OCI-LY7 (cell line): ENCODE data around the gene KCNJ9. TPM values are rescaled to one million over a fixed set of nuclear protein-coding genes. Genes with fewer than 3 reads are reported as not detected.

ENCODE experiments used
- BruUV-seq: library from RNA; stranded (reverse); fragments of 400-500 nt; replicated peaks from 2 replicates; lab custom pipeline; 2021; lab: Mats Ljungman, UMichigan
- CTCF ChIA-PET: fragments of 300-600 bp; sonication (Branson Sonifier 250); formaldehyde crosslinking; loops from one replicate; lab custom pipeline; 2022; ENCODE audit warnings: antibody characterized with exemption; ENCODE audit not compliant: unreplicated experiment; lab: Charles Lee
- POLR2A ChIA-PET: fragments of 300-600 bp; sonication (Branson Sonifier 250); formaldehyde crosslinking; loops from one replicate; lab custom pipeline; 2022; ENCODE audit warnings: antibody characterized with exemption; lab: Charles Lee
- DNase-seq: peaks from one replicate; pipeline ENCODE4 v3.0.0-alpha.2; 2015; ENCODE audit warnings: low spot score
- H2AFZ ChIP-seq: fragments of 200-600 bp; sonication (generic), shearing (Covaris generic); 2 replicates; pipeline ENCODE4 v1.6.1; 2014; ENCODE audit warnings: mild to moderate bottlenecking, antibody characterized with exemption, low read length, moderate library complexity
- H3K27ac ChIP-seq: fragments of 200-600 bp; sonication (generic); 2 replicates; pipeline ENCODE4 v1.5.1; 2014; ENCODE audit warnings: mixed run types, low read depth, mild to moderate bottlenecking, moderate library complexity, low read length, inconsistent platforms; ENCODE audit not compliant: poor library complexity, severe bottlenecking
- H3K36me3 ChIP-seq: fragments of 200-600 bp; sonication (generic); 2 replicates; pipeline ENCODE4 v1.6.1; 2014; ENCODE audit warnings: mild to moderate bottlenecking, antibody characterized with exemption, low read length, moderate library complexity, mixed read lengths; ENCODE audit not compliant: insufficient read depth
- H3K4me1 ChIP-seq: fragments of 200-600 bp; sonication (generic); 2 replicates; pipeline ENCODE4 v1.5.1; 2014; ENCODE audit warnings: mild to moderate bottlenecking, low read length; ENCODE audit not compliant: insufficient read depth, poor library complexity, severe bottlenecking
- H3K4me2 ChIP-seq: fragments of 200-600 bp; sonication (generic); 2 replicates; pipeline ENCODE4 v1.6.1; 2014; ENCODE audit warnings: mild to moderate bottlenecking, low read length
- H3K4me3 ChIP-seq: fragments of 200-600 bp; sonication (generic); 2 replicates; pipeline ENCODE4 v1.5.1; 2014; ENCODE audit warnings: mild to moderate bottlenecking, low read depth, low read length; ENCODE audit not compliant: poor library complexity, severe bottlenecking
- H3K79me2 ChIP-seq: fragments of 200-600 bp; sonication (generic); 2 replicates; pipeline ENCODE4 v1.6.1; 2016; ENCODE audit warnings: low read depth, mild to moderate bottlenecking, low read length, moderate library complexity, mixed read lengths; ENCODE audit not compliant: insufficient read depth
- H3K9me2 ChIP-seq: fragments of 200-600 bp; sonication (generic); 2 replicates; pipeline ENCODE4 v1.6.1; 2016; ENCODE audit warnings: mild to moderate bottlenecking, low read length, mixed read lengths; ENCODE audit not compliant: insufficient read depth
- H3K9me3 ChIP-seq: fragments of 200-600 bp; sonication (generic); 2 replicates; pipeline ENCODE4 v1.6.1; 2014; ENCODE audit warnings: mild to moderate bottlenecking, mixed run types, low read length, mixed read lengths
- H4K20me1 ChIP-seq: fragments of 200-600 bp; sonication (generic); 2 replicates; pipeline ENCODE4 v1.6.1; 2014; ENCODE audit warnings: mild to moderate bottlenecking, antibody characterized with exemption, low read length, moderate library complexity, mixed read lengths; ENCODE audit not compliant: insufficient read depth
- EZH2phosphoT487 ChIP-seq: fragments of 200-600 bp; sonication (generic); IDR thresholded peaks from 2 replicates; pipeline ENCODE4 v1.6.1; 2018; ENCODE audit warnings: low read depth, borderline replicate concordance, mild to moderate bottlenecking, mixed run types, antibody characterized with exemption, low read length, moderate library complexity, mixed read lengths
- intact Hi-C: fragments of 100-400 bp; cut with micrococcal nuclease; formaldehyde crosslinking; loops from one replicate; pipeline ENCODE4 v1.10.0; 2022; ENCODE audit not compliant: unreplicated experiment
- total RNA-seq, 2 experiments: library from RNA; depleted of rRNA in 1 of 2; stranded (reverse); fragments of >200 nt in 1 of 2; shearing (Covaris generic) in 1 of 2; gene quantifications; 2 replicates each; pipeline ENCODE4 v1.2.3, GENCODE V29; 2014 to 2022
- TF ChIP-seq, protein P1 (sequence below): fragments of 200-600 bp; sonication (generic); conservative IDR thresholded peaks from 2 replicates; pipeline ENCODE4 v1.5.1; 2014; ENCODE audit warnings: mild to moderate bottlenecking, antibody characterized with exemption, low read length, moderate library complexity, mixed read lengths

KCNJ9 gene
- total RNA-seq, 2 experiments from 2014 or later = not detected

DNA sequence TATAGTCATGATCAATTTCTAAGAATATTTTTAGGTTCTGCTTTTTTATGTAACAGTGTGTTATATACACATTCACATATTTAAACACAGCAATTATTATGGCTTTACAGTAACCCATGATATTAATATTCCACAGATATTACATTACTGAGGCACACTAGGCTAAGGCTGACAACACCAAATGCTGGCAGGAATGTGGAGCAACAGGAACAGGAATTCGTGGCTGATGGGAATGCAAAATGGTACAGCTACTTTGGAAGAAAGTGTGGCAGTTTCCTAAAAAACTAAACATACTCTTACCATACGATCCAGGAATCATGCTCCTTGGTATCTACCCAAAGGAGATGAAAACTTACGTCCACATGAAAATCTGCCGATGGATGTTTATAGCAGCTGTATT is 1.9 kb upstream of the KCNJ9 start:
- BruUV-seq = no TSS peak
- H3K36me3 ChIP-seq = peaks cover 5% of the 10 kb centered on the region
- H3K27ac ChIP-seq = no peak overlapping the region
- no peaks in the 10 kb centered on the region for H3K9me3 ChIP-seq
- no peaks in the 10 kb centered on the region for H3K4me1 ChIP-seq
- H3K9me2 ChIP-seq = no peaks in the 10 kb centered on the region
- ChIA-PET POLR2A (interaction anchor here (1.2 to 2.5 kb wide), 2 partner anchors 19 to 28 kb away, joined by 3 to 7 read pairs; partner anchors contain the start of gene IGSF8), CTCF (interaction anchor here (1.4 to 3.4 kb wide), 3 partner anchors 10 to 33 kb away, joined by 5 to 19 read pairs (median 6); partner anchors contain the start of gene KCNJ10)
- no peak for DNase-seq
- no peaks in the 10 kb centered on the region for H4K20me1 ChIP-seq
- H3K4me3 ChIP-seq = no peak overlapping the region
- TF ChIP-seq EZH2phosphoT487 = no peak
- TF ChIP-seq, protein P1, sequence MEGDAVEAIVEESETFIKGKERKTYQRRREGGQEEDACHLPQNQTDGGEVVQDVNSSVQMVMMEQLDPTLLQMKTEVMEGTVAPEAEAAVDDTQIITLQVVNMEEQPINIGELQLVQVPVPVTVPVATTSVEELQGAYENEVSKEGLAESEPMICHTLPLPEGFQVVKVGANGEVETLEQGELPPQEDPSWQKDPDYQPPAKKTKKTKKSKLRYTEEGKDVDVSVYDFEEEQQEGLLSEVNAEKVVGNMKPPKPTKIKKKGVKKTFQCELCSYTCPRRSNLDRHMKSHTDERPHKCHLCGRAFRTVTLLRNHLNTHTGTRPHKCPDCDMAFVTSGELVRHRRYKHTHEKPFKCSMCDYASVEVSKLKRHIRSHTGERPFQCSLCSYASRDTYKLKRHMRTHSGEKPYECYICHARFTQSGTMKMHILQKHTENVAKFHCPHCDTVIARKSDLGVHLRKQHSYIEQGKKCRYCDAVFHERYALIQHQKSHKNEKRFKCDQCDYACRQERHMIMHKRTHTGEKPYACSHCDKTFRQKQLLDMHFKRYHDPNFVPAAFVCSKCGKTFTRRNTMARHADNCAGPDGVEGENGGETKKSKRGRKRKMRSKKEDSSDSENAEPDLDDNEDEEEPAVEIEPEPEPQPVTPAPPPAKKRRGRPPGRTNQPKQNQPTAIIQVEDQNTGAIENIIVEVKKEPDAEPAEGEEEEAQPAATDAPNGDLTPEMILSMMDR = no peak
- intact Hi-C loops = loop anchor here (2.0 to 5.0 kb wide), 2 partner anchors 47 to 143 kb away; partner anchors contain the start of gene PIGM
- H3K4me2 ChIP-seq = no peak overlapping the region
- H3K79me2 ChIP-seq = no peaks in the 10 kb centered on the region
- H2AFZ ChIP-seq = no peak overlapping the region

DNA sequence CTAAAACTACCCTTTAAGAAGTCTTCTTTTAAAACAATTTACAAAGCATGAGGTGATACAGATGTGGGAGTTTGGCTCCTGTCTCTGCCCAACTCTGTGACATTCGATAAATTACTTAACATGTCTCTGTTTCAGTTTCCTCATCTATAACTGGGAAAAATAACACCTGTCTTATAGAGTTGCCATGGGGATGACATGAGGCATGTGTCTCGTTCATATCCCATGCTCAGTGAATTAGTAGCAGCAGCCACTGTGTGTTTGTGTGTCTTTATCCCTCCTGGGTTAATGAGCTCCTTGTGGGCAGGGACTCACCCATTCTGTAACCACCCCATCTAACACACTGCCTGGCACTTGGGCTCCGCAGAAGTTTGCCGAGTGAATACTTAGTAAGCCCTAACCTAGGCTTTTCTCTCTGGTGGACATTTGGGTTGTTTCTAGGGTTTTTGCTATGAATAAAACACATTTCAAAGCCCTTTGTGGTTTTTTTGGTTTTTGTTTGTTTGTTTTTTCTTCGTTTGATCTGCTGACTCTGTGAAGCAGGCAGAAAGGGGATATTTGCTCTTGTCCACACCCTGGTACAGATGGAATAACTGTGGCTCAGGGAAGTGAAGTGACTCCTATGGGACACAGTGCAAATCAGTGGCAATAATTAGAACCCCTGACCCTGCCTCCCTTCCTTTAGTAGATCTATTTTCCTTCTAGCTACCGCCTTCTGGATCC is 797 bp upstream of the KCNJ9 start:
- POLR2A ChIA-PET = interaction anchor here (0.6 to 1.3 kb wide), 3 partner anchors 16 to 1330 kb away, joined by 3 to 5 read pairs (median 3); no protein-coding TSS in a partner anchor
- no peak overlapping the region for H3K4me2 ChIP-seq
- TF ChIP-seq, protein P1 = no peak
- TF ChIP-seq EZH2phosphoT487 = no peak
- H3K9me3 ChIP-seq = no peaks in the 10 kb centered on the region
- H2AFZ ChIP-seq = no peak overlapping the region
- H3K79me2 ChIP-seq = no peaks in the 10 kb centered on the region
- H3K36me3 ChIP-seq = peaks cover 14% of the 10 kb centered on the region
- H3K4me1 ChIP-seq = no peaks in the 10 kb centered on the region
- no peaks in the 10 kb centered on the region for H3K9me2 ChIP-seq
- DNase-seq = no peak
- intact Hi-C loops = no loop called here
- no peak overlapping the region for H3K27ac ChIP-seq
- H4K20me1 ChIP-seq = no peaks in the 10 kb centered on the region
- CTCF ChIA-PET = interaction anchor here (0.6 to 3.4 kb wide), 3 partner anchors 13 to 80 kb away, joined by 3 to 19 read pairs (median 6); no protein-coding TSS in a partner anchor
- H3K4me3 ChIP-seq = no peak overlapping the region
- TSS peak; percentile 41 for BruUV-seq

DNA sequence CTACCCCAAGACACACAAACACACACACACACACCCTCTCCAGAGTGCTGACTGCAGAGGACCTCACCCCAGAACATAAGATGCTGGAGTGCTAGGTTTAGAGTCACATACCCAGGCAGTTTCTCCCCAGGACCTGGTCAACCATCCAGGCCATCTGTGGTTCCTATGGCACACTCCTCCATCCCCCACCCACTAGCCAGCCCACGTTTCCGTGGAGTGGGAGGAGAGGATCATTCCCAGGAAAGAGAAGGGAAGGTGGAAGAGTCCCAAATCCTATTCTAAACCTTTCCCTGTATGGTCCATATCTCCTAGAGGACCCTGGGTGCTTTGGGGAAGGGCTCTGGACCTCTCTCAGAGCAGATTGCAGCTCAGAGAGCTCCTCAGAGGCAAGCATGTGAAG is 1.1 kb downstream of the KCNJ9 start:
- no peak overlapping the region for H3K4me2 ChIP-seq
- no peak for DNase-seq
- no peak overlapping the region for H3K4me3 ChIP-seq
- no peak overlapping the region for H2AFZ ChIP-seq
- H3K9me2 ChIP-seq = no peaks in the 10 kb centered on the region
- no TSS peak for BruUV-seq
- POLR2A ChIA-PET = interaction anchor here (0.7 kb wide), 1 partner anchor 506 kb away, joined by 3 read pairs; no protein-coding TSS in a partner anchor
- H3K9me3 ChIP-seq = no peaks in the 10 kb centered on the region
- H3K79me2 ChIP-seq = no peaks in the 10 kb centered on the region
- no peak overlapping the region for H3K27ac ChIP-seq
- H3K4me1 ChIP-seq = no peaks in the 10 kb centered on the region
- intact Hi-C loops = no loop called here
- CTCF ChIA-PET = interaction anchor here (0.6 to 1.5 kb wide), 2 partner anchors 36 to 1760 kb away, joined by 4 to 5 read pairs; no protein-coding TSS in a partner anchor
- peaks cover 14% of the 10 kb centered on the region for H3K36me3 ChIP-seq
- no peak for TF ChIP-seq EZH2phosphoT487
- TF ChIP-seq, protein P1 = no peak
- H4K20me1 ChIP-seq = no peaks in the 10 kb centered on the region
